GM12874 (cell line): Measurements from ENCODE around the gene CCDC3.
A peak's percentile ranks its signal among the peaks of the same experiment; 100 is the strongest.

Experiments
- CTCF ChIP-seq: IDR thresholded peaks from 2 replicates; pipeline ENCODE4 v1.5.1; 2011; ENCODE audit warnings: low read depth, mild to moderate bottlenecking, control low read depth, low read length, moderate library complexity; ENCODE audit not compliant: insufficient read depth

The CCDC3 gene

GRCh38 chr10:12902851-12903358, 98.6 kb downstream of the CCDC3 start:
- TF ChIP-seq CTCF: no peak

- TF ChIP-seq CTCF: peak; percentile 58
These were observed 99.4 kb downstream of the CCDC3 start for GRCh38 chr10:12902135-12902572.

DNA sequence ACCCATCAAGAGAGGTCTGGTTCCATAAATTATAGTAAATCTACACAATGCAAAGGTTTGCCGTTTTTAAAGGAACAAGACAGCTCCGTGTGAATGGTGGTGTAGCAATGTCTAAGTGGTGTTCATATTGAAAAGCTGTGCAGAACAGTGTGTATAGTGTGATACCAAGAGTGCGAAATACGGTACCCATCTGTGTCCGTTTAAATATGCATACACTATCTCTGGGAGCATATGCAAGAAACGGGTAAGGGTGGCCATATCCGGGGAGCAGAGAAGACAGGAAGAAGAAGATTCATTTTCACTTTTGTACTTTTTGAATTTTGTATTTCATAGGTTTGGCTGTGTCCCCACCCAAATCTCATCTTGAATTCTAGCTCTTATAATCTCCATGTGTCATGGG, 102.0 kb downstream of the CCDC3 start:
- no peak for TF ChIP-seq CTCF

DNA sequence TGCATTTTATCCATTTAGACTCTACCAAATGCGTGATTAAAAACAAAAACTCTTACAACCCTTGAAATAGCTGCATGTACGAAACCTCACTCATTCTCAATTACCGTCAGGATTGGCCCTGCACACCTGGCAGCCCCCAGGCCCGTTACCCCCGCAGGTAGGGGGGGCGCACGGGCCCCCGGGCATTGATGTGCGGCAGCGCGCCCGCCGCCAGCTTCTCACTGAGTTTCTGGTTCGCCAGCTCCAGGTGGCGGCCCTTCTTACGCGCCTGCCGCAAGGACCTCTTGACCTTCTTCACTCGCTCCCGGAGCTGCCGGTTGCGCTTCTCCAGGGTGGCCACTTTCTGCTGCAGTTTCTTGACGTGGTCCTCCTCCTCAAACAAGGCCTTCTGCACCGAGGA, 103.2 kb downstream of the CCDC3 start:
- no peak for TF ChIP-seq CTCF

DNA sequence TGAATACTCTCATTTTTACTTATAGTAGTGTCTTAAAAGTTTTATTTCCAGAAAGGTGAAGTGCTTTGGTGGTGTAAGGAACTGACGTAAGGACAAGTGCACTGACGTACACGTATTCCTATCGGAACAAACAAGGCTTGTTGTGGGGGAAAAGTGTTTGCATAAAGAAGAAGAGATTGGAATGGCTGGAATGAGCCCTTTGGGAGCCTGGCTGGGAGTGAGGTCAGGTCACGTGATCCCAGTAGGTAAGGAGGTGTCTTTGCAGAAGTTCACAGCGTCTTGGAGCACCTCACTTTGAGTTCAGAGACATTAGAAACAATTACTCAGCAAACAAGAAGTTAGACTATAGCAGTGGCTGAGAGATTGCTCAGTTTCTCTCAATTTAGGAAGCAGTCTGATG, 104.2 kb downstream of the CCDC3 start:
- no peak for TF ChIP-seq CTCF

GRCh38 chr10:12896251-12896650, 105.3 kb downstream of the CCDC3 start:
- TF ChIP-seq CTCF: no peak

DNA sequence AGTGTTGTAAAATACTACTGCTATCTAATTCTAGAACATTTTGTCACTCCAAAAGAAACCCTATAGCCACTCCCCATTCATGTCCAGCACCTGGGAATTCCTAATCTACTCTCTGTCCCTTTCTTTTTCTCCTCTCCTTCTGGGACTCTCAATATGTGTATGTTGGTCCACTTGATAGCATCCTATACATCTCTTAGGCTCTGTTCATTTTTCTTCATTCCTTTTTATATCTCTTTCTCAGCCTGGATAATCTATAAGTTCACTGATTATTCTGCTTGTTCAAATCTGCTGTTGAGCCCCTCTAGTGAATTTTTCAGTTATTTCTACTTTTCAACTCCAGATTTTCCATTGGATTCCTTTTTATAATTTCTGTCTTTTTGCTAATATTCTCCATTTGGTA, 108.6 kb downstream of the CCDC3 start:
- no peak for TF ChIP-seq CTCF
